ENCODE measurements around the gene GPC6.

GRCh38 chr13:94399812-94400211 lies 1173.2 kb downstream of the GPC6 start:
- TF ChIP-seq CTCF (conservative IDR thresholded peaks at IDR 0.05) (no peak), ZFX (IDR thresholded peaks at IDR 0.05) (no peak)
